Measurements from ENCODE around the gene FLNB.

The FLNB gene

GRCh38 chr3:58013099-58013498, 4.9 kb downstream of the FLNB start:
- TF ChIP-seq, protein P1, sequence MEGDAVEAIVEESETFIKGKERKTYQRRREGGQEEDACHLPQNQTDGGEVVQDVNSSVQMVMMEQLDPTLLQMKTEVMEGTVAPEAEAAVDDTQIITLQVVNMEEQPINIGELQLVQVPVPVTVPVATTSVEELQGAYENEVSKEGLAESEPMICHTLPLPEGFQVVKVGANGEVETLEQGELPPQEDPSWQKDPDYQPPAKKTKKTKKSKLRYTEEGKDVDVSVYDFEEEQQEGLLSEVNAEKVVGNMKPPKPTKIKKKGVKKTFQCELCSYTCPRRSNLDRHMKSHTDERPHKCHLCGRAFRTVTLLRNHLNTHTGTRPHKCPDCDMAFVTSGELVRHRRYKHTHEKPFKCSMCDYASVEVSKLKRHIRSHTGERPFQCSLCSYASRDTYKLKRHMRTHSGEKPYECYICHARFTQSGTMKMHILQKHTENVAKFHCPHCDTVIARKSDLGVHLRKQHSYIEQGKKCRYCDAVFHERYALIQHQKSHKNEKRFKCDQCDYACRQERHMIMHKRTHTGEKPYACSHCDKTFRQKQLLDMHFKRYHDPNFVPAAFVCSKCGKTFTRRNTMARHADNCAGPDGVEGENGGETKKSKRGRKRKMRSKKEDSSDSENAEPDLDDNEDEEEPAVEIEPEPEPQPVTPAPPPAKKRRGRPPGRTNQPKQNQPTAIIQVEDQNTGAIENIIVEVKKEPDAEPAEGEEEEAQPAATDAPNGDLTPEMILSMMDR (IDR thresholded peaks at IDR 0.05) = no peak
- H3K4me3 ChIP-seq (ENCODE audit: low read depth in 1 of 2, low read length in 1 of 2) = no peak overlapping the region
- no peaks in the 10 kb centered on the region for H3K9me3 ChIP-seq
- H3K36me3 ChIP-seq = no peaks in the 10 kb centered on the region
- H3K27ac ChIP-seq = no peak overlapping the region
- peaks cover 14 to 16% of the 10 kb centered on the region in 2 experiments for H3K4me1 ChIP-seq (ENCODE audit: control insufficient read depth in 1 of 2, insufficient read depth in 1 of 2, low read depth in 1 of 2, low read length in 1 of 2)
- peaks cover 18% of the 10 kb centered on the region for H3K27me3 ChIP-seq

DNA sequence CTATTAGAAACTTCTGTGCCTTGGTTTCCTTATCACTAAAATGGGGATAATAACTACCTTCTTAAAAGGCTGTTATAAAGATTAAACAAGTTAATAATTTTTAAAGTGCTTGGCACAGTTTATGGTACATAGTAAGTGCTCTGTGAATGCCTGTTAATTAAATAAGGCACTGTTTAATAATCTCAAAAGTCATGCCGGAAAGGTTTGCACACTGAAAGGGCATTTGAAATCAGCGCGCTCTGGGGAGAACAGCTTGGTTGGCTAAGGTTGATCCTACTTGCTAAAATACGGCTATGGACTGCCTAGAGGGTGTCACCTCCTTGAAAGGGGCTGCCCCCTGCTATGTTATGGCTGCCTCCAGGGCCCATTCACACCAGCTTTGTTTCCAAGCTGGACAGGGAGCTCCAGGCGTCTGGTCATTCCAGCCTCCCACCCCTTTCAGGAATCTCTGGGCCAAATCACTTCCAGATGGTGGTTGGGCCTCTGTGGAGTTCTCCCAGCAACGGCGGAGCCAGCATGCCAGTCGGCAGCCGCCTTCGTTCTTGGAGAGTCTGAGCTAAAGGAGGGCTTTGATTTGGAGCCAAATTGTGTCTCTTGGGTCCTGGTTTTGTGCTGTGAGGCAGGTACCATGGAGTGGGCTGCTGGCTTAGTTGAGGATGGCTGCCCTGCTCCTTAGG, 5.9 kb downstream of the FLNB start:
- no peaks in the 10 kb centered on the region for H3K36me3 ChIP-seq
- no peak overlapping the region for H3K4me3 ChIP-seq (ENCODE audit: low read depth in 1 of 2, low read length in 1 of 2)
- H3K27me3 ChIP-seq = peaks cover 10% of the 10 kb centered on the region
- H3K9me3 ChIP-seq = no peaks in the 10 kb centered on the region
- peaks cover 6 to 8% of the 10 kb centered on the region in 2 experiments for H3K4me1 ChIP-seq (ENCODE audit: control insufficient read depth in 1 of 2, insufficient read depth in 1 of 2, low read depth in 1 of 2, low read length in 1 of 2)
- H3K27ac ChIP-seq = no peak overlapping the region
- TF ChIP-seq, protein P1 (IDR thresholded peaks at IDR 0.05) = no peak

GRCh38 chr3:58015520-58015915, 7.3 kb downstream of the FLNB start:
- Histone ChIP-seq H3K27me3 (no peaks in the 10 kb centered on the region), H3K4me1 (ENCODE audit: control insufficient read depth in 1 of 2, insufficient read depth in 1 of 2, low read depth in 1 of 2, low read length in 1 of 2) (no peaks in the 10 kb centered on the region), H3K4me3 (ENCODE audit: low read depth in 1 of 2, low read length in 1 of 2) (no peak overlapping the region), H3K9me3 (no peaks in the 10 kb centered on the region), H3K36me3 (no peaks in the 10 kb centered on the region), H3K27ac (no peak overlapping the region)
- TF ChIP-seq, protein P1 (IDR thresholded peaks at IDR 0.05) = no peak

DNA sequence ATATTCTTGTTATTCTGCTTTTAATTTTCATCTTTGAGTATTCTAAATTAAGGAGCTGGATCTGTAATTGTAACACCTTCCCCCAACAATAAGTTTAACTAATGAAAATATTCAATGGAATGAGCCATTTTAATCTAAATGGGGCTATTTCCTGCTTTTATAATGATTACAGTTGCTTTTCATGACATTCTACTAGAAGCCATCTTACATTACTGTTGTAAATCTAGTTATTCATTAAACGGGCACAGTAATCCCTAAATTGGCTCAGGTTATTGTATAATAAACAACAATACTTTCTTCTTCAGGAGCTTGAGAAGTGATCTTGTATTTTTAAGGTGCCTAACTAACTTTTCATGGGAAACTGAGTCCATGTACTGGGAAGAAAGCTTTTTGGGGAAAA, 8.5 kb downstream of the FLNB start:
- H3K4me3 ChIP-seq (ENCODE audit: low read depth in 1 of 2, low read length in 1 of 2) = no peak overlapping the region
- H3K36me3 ChIP-seq = no peaks in the 10 kb centered on the region
- no peaks in the 10 kb centered on the region for H3K9me3 ChIP-seq
- TF ChIP-seq, protein P1 (IDR thresholded peaks at IDR 0.05) = no peak
- H3K4me1 ChIP-seq (ENCODE audit: control insufficient read depth in 1 of 2, insufficient read depth in 1 of 2, low read depth in 1 of 2, low read length in 1 of 2) = no peaks in the 10 kb centered on the region
- H3K27ac ChIP-seq = no peak overlapping the region
- H3K27me3 ChIP-seq = no peaks in the 10 kb centered on the region

DNA sequence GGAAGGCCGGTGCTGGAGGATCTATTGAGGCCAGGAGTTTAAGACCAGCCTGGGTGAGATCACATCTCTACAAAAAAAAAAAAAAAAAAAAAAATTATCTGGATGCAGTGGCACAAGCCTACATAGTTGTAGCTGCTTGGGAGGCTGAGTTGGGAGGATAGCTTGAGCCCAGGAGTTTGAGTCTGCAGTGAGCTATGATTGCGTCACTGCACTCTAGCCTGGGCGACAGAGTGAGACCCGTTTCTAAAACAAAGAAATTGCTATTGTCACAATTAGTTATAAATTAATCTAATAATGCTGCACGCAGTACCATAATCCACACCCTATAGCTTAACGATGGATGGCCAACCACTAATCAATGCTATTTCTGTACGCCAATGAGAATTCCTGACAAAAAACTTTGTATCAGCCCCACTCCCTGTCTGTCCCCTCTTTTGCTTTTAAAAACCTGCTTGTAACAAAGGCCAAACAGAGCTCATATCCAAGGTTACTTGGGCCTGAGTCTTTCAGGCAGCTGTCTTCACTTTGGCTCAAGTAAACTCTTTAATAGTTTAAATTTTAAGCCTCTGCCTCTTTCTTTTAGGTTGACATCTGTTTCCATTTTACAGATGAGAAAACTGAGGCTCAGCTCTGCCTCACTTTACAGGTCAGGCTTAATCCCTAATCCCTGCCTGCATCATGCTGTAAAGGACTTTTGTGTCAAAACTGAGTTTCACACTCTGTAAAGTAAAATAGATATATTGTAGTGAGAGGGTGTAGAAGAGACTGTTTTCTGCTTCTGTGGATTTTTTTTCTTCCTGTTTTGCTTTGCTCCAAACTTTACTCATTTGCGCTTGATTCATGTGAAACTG, 10.9 kb downstream of the FLNB start:
- no peaks in the 10 kb centered on the region for H3K27me3 ChIP-seq
- TF ChIP-seq, protein P1 (IDR thresholded peaks at IDR 0.05) = no peak
- H3K4me1 ChIP-seq (ENCODE audit: control insufficient read depth in 1 of 2, insufficient read depth in 1 of 2, low read depth in 1 of 2, low read length in 1 of 2) = no peaks in the 10 kb centered on the region
- H3K9me3 ChIP-seq = no peaks in the 10 kb centered on the region
- H3K27ac ChIP-seq = no peak overlapping the region
- H3K36me3 ChIP-seq = no peaks in the 10 kb centered on the region
- H3K4me3 ChIP-seq (ENCODE audit: low read depth in 1 of 2, low read length in 1 of 2) = no peak overlapping the region
